NCI-H748 (cell line): Measurements from ENCODE around the gene PPP4R3A.
"Not testable (repeated sequence)": the region's sequence is repeated elsewhere in the genome, so short reads cannot be mapped to it uniquely, and the experiment has no call there.

ENCODE experiments used
- DNase-seq: peaks from one replicate; lab custom pipeline; 2025; ENCODE audit not compliant: unreplicated experiment; lab: John Stamatoyannopoulos, UW

The PPP4R3A gene

DNA sequence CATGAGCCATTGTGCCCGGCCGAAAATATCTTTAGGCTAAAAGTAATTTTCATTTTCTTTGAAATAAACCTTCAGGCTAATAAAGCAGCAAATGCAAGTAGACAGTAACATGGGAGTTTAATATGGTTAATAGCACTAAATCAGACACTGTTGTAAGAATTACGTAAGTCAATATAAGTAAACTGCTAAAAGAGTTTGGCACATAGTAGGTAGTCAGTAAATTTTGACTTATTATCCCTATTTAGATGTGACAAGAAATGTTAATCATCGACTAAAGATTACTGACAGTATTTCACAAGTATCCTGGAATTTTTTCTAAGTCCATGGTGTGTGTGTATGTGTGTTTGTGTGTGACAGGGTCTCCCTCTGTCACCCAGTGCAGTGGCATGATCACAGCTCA lies 3.9 kb downstream of the PPP4R3A start:
- no peak for DNase-seq

DNA sequence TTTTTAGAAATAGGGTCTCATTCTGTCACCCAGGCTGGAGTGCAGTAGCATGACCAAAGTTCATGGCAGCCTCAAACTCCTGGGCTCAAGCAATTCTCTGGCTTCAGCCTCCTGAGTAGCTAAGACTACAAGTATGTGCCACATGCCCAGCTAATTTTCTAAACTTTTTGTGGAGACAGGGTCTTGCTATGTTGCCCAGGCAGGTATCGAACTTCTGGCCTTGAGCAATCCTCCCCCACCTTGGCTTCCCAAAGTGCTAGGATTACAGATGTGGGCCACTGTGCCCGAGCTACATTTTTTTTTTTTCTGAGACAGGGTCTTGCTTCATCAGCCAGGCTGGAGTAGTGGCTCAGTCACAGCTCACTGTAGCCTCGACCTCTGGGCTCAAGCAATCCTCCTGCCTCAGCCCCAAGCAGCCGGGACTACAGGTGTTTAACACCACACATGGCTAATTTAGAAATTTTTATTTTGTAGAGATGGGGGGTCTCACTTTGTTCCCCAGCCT lies 7.1 kb downstream of the PPP4R3A start:
- DNase-seq, result no peak

DNA sequence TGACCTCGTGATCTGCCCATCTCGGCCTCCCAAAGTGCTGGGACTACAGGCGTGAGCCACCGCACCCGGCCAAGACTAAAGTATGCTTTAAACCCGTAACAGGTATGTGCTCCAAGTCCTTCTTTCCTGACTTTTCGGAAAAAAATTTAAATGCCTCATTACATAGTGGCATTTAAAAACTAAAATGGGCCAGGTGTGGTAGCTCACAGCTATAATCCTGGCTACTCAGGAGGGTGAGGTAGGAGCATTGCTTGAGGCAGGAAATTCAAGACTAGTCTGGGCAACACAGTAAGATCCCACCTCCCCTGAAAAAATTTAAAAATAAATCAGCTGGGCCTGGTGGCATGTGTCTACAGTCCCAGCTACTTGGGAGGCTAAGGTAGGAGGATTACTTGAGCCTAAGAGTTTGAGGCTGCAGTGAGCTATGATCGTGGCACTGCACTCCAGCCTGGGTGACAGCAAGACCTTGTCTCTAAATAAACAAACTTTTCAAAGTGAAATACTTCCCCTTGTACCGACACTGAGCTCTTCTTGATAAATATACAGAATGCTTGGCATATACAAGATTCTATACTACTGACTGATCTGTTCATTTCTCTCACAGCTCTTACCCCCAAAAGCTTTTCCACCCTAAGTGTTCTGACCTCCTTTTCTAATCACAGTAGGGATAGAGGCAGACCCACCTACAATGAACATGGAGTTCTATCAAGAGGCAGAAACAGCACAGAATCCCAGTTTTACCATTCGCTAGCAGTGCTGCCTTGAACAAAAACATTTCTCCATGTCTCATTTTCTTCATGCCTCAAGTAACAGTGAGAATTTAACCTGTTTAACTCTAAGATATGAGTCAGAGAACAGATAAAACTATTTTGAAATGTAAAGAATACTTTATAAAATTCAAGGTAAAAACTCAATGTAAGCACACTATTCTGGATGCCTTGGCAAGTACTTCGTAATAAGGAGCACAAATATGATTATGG lies 7.9 kb downstream of the PPP4R3A start:
- no peak for DNase-seq

DNA sequence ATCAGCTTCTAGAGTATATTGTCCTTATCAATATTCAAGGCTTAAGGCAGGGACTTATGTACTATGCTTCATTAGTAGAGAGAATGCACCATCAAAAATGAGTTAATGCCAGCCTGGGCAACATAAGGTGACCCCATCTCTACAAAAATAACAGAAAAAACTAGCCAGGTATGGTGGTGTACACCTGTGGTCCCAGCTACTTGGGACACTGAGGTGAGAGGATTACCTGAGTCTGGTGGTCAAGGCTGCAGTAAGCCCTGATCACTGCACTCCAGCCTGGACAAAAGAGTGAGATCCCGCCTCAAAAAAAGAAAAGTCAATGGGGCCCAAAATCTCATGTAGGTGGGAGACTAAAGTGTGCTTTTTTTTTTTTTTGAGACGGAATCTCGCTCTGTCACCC lies 8.8 kb downstream of the PPP4R3A start:
- no peak for DNase-seq

DNA sequence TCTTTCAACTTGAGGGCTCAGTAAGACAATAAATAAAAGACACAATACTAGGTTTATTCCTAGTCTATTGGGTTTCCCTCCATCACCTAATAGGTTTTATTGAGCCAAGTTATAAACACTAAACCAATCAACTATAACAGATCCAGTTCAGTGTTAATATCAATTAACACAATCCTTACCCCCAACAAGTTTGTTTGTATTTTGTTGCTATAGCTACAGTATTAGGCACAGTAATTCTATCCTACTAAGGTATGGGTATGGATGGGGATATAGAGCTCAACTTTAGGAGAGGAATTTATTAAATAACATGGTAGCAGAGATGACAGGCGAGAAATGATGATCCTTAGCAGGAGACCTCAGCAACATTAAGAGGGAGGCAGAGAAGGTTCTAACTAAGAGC lies 13.3 kb downstream of the PPP4R3A start:
- DNase-seq, result peak; percentile 14

DNA sequence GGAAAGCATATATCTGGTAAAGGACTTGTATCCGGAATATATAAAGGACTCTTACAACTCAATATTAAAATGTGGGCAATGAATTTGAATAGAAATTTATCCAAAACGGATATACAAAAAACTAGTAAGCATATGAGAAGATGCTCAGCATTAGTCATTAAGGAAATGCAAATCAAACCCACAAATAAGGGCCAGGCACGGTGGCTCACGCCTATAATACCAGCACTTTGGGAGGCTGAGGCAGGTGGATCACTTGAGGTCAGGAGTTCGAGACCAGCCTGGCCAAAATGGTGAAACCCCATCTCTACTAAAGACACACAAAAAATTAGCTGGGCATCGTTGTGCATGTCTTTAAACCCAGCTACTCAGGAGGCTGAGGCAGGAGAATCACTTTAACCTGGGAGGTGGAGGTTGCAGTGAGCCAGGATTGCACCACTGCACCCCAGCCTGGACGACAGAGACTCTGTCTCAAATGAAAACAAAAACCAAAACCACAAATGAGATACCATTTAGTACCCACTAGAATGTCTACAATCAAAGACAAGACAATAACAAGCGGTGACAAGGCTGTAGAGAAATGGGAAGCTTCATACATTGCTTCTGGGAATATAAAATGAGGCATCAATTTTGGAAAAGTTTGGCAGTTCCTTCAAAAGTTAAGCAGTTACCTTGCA lies 15.6 kb downstream of the PPP4R3A start:
- not testable (repeated sequence) for DNase-seq

DNA sequence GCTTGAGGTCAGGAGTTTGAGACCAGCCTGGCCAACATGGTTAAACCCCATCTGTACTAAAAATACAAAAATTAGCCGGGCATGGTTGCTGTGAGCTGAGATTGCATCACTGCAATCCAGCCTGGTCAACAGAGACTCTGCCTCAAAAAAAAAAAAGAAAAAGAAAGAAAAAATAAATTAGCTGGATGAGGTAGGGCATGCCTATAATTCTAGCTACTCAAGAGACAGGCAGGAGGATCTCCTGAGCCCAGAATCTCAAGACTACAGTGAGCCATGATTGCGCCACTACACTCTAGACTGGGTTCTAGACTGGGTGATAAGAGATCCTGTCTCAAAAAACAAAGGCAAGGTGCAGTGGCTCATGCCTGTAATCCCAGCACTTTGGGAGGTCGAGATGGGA lies 16.9 kb downstream of the PPP4R3A start:
- no peak for DNase-seq

DNA sequence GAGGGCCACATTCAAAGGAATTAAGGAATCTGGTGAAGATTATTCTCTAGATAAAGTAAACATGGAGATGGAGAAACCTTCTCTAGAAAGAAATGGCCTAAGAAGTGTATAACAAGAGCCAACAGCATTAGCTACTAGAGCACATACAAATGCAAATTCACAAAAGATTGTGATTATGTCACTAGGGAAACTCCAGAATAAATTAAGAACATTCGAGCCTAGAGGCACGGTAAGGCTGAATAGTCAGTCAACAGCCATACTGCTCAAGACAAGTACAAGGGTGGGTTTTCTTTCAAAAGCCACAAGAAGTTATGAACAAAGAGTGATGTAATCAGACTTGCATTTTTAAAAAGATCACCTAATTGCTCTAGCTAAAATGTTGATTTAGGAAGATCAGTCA lies 25.4 kb downstream of the PPP4R3A start:
- DNase-seq, result no peak

DNA sequence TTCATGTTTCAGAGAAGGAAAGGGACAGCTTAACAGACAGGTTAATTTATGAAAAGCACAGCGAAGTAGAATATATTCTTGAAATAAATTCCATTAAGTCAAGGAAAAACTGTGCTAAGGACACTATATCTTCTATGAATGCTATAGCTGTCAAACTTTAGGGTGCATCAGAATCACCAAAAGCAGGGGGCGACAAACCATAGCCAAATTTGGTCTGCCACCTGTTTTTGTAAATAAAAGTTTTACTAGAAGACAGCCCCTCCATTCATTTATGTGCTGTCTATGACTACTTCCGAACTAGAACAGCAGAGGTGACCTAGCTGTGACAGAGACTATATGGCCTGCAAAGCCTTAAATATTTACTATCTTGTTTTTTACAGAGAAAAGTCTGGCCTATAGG lies 25.9 kb downstream of the PPP4R3A start:
- DNase-seq, result no peak

DNA sequence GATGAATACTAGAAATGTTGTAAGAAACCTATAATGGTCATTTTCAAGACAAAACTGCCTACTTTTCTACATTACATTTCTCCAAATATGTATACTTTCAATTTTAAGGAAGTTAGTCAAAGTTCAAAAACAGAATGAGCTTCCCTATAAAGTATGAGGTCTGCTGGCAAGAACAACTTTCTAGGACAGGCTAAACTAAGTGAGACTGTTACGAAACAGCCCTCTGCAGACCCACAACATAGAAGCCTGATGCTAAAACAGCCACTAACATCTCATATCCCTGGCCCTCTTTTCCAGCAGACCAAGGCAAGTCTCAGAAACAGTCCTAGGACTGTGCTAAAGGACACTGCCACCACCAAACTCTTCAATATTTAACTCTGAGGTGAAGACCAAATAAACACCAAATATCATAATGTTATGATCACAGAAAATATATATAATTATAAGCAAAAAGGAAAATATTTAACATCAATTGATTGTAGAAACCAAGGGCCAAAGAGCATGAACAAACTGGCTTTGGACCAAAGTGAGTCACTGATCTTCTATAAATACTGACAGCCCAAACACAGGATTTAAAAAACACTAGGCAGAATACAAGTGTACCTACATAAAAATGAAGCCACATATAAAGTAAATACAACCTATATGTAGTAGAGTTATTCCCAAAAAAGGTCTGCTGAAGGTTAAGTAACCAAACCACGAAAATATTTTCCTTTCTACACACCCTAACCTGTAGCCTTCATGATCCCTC lies 27.7 kb downstream of the PPP4R3A start:
- DNase-seq, result no peak

DNA sequence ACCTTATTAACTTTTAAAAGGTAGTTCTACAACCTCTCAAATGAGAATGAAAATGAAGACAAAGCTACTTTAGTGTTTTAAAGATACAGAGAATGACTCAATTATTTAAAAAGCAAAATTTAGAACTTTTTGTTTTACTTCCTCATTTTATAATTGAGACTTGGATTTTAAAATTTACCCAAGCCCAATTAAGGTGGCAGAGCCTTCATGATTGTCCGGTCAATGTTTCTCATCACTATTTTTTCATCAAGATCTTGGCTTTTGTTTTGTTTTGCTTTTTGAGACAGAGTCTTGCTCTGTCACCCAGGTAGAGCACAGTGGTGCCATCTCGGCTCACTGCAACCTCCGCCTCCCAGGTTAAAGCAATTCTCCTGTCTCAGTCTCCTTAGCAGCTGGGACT lies 32.7 kb downstream of the PPP4R3A start:
- DNase-seq, result no peak

DNA sequence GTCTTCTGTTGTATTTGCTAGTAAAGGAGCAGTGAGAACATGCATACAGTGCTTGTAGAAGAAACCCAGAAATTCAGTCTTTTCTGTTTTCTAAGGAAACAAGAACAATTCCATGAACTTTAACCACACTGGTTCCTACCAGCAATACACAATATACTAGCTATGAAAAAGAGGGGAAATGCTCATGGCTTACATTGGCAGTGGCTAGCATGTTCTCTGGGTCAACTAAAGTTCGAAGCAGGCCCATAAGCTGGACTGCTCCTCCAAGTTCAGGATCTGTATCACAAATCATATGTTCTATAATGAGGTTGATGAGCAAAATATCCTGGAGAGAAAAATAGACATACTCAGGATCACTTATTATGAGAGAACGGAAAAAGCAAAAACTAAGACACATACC lies 37.1 kb downstream of the PPP4R3A start:
- DNase-seq, result no peak

DNA sequence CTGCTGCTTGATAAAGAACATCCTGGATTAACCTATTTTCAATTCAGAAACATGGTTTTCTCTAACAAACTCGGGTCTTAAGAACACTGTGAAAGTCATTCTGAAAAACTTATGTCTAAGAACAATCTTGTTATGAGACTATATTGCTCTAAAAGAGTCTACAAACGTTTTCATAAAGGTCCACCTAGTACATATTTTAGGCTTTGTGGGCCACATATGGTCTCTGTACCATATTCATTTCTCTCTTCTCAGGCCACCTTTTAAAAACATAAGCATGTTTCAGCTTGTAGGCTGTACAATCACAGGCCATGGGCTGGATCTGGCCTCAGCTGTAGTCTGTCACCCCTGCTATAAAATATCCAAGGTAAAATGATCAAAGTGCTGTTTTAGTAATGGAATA lies 39.9 kb downstream of the PPP4R3A start:
- no peak for DNase-seq

DNA sequence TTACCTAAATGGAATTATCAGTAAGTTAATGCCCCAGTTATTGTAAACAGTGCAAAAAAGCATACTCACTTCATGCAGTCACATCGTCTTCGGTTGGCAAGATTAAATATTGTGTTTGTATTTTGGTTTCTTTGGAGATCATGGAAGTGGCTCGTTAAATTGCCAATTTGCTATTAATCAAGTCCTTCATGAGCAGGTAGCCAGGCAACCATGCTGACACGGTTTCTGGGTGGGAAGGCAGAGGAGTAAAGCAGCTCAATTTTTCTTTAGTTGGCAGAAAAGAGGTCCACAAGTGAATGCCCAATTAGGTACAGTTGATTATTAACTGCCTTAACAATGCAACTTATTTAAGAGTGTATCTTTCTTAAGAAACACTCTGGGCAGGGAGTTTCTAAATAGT lies 43.9 kb downstream of the PPP4R3A start:
- peak; percentile 64 for DNase-seq

DNA sequence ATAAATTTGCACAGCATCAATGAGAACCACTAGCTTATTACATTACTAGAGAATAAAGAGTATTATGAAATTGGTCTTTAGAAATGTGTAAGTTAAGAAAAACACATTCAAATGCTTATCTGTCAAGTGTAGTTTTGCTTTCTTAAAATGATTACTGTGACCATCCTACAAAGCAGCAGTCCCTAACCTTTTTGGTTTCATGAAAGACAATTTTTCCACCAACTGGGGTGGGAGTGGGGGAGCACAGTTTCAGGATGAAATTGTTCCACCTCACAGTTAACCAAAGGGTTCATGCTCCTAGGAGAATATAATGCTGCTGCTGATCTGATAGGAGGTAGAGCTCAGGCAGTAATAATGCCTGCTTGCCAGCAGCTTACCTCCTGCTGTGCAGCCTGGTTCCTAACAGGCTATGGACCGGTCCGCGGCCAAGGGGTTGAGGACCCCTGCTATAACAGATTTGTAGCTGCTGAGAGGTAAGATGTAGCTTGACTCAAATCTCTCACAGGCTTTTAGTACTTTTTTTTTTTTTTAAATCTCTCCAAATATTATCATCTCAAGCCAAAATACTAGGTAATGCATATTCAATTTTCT lies 45.4 kb downstream of the PPP4R3A start:
- no peak for DNase-seq

DNA sequence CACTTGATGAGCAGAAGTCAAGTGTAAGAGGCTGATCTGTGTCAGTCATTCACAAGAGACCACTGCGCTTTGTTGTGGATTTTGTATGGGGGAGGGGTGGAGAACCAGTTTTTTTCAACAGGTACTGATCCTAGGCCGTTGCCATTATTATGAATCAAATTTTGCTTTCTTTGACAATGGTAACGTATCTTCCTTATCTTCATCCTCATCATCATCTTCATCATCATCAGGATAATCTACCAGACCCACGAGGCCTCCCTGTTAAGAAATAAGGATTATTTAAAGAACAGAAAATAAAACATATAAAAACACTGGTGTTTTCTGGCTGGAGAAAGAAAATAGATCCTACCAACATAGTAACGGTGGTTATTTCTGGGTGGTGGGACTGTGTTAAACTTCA lies 51.5 kb downstream of the PPP4R3A start:
- no peak for DNase-seq

DNA sequence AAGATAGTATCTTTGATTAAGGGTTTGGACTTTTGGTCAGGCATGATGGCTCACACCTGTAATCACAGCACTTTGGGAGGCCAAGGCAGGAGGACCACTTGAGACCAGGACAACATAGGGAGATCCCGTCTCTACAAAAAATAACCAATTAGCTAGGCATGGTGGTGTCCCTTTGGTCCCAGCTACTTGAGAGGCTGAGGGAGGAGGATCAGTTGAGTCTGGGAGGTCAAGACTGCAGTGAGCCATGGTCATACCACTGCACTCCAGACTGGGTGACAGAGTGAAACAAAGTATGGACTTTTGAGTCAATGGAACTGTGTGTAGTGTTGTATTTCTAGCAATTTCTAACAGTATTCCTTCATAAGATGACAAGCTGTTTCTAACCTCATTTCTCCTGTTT lies 53.8 kb downstream of the PPP4R3A start:
- no peak for DNase-seq

DNA sequence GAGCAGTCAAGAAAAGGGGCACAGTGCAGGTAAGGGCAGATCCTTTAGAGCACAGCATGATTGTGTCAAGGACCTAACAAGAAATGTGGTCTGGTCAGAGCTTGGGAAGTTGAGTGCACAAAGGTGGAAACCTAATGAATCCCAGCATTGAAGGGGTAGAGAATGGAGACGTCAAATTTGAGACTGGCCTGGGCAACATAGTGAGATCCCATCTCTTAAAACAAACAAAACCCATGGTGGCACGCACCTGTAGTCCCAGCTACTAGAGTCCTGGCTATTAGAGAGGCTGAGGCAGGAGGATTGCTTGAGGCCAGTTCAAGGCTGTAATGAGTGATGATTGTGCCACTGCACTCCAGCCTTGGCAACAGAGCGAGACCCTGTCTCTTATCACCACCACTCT lies 55.5 kb downstream of the PPP4R3A start:
- no peak for DNase-seq

DNA sequence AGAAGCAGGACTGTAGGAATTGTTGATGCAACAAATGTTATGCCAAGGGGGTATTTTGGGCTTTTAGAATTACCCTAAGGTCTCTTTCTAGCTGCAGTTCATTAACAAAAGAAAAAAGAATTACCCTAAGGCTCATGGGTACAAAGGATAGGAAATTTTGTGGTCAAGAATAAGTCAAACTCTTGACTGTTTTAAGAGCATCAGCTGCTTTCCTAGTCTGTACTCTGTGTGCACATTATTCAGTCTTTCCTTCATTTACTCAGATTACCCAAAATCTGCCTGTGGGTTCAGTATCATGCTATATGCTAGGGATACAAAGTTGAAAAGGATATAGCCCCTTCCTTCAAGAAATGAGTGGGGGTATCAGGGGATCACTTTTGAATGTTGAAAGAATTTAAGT lies 56.0 kb downstream of the PPP4R3A start:
- no peak for DNase-seq

DNA sequence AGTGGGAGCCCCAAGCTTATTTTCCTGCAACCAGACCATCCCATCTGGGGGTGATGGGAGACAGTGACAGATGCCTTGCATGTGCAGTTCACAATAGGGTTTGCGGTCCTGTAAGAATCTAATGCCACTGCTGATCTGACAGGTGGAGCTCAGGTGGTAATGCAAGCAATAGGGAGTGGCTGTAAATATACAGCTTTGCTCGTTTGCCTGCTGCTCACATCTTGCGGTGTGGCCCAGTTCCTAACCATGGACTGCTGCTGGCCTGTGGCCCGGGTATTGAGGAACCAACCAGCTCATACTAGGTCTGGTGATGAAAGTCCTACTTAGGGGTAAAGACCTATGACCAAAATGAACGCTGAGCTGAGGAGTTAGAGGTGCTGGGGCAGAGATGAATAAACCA lies 56.4 kb downstream of the PPP4R3A start:
- peak; percentile 16 for DNase-seq
